Jurkat, Clone E6-1 (cell line): ENCODE data around the gene DNAH11.
"Not testable (repeated sequence)": the region's sequence is repeated elsewhere in the genome, so short reads cannot be mapped to it uniquely, and the experiment has no call there.

Experiments used
- DNase-seq: peaks from one replicate; pipeline ENCODE4 v3.0.0-alpha.2; 2011; ENCODE audit warnings: low read depth, low spot score
- H3K4me3 ChIP-seq: 2 replicates; pipeline ENCODE4 v1.5.1; 2011; ENCODE audit warnings: mild to moderate bottlenecking, low read length, control low read depth, moderate library complexity

Gene DNAH11

GRCh38 chr7:21671859-21672258, 129.0 kb downstream of the DNAH11 start:
- DNase-seq: no peak
- no peak overlapping the region for H3K4me3 ChIP-seq

GRCh38 chr7:21675255-21675654, 132.4 kb downstream of the DNAH11 start:
- no peak for DNase-seq
- H3K4me3 ChIP-seq: no peak overlapping the region

DNA sequence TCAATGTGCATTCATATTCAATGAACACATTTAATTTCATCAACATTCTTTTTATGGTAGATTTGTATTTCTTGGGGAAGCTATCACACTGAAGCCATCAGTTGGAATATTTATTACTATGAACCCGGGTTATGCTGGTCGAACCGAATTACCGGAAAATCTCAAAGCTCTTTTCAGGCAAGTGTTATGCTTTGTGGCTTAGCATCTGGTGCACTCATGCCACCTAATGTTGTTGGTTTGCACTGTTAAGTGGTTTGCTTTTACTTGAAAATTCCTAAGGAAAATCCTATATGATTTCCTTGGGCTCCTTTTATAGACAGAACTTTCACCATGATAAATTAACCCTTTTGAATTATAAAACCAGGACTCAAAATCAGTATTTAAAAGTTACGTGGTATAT, 147.9 kb downstream of the DNAH11 start:
- DNase-seq: no peak
- no peak overlapping the region for H3K4me3 ChIP-seq

DNA sequence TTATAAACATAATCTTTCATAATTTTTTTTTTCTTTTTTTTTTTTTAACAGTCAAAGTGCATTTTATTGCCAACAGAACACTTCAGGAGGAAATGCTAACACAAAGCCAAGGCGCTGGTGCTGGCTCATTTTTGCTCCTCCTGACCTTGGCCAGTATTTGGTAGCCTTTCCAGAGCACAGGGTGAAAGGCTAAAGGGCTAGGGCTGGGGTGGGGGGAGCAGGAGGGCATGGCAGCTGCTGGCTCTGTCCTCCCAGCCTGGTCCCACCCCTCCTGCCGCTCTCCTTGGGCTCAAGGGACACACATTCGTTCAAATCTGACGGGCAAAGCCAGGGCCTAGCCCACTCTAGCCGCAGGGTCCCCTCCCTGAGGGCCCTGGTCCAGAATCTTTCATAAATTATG, 148.3 kb downstream of the DNAH11 start:
- H3K4me3 ChIP-seq, DNase-seq: not testable (repeated sequence)

DNA sequence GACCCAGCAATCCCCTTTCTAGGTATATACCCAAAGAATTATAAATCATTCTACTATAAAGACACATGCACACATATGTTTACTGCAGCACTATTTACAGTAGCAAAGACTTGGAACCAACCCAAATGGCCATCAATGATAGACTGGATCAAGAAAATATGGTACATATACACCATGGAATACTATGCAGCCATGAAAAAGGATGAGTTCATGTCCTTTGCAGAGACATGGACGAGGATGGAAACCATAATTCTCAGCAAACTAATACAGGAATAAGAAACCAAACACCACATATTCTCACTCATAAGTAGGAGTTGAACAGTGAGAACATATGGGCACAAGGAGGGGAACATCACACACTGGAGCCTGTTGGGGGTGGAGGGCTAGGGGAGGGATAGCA, 157.7 kb downstream of the DNAH11 start:
- not testable (repeated sequence) for DNase-seq, H3K4me3 ChIP-seq

GRCh38 chr7:21702303-21702702, 159.5 kb downstream of the DNAH11 start:
- H3K4me3 ChIP-seq: no peak overlapping the region
- no peak for DNase-seq

DNA sequence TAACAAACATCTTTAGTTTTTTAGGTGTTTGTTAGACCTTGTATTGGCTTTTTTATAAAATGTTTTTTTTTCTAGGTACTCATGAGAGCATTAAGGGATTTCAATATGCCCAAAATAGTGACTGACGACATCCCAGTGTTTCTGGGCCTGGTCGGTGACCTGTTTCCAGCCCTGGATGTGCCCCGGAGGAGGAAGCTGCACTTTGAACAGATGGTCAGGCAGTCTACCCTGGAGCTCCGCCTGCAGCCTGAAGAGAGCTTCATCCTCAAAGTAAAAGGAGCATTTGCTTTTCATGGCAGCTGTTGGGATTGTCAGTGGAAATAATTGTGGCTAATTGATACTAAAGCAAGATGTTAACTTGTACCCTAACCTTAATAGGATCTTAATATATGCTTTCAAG, 161.5 kb downstream of the DNAH11 start:
- DNase-seq: no peak
- no peak overlapping the region for H3K4me3 ChIP-seq

GRCh38 chr7:21706131-21706530, 163.3 kb downstream of the DNAH11 start:
- H3K4me3 ChIP-seq: no peak overlapping the region
- DNase-seq: no peak

DNA sequence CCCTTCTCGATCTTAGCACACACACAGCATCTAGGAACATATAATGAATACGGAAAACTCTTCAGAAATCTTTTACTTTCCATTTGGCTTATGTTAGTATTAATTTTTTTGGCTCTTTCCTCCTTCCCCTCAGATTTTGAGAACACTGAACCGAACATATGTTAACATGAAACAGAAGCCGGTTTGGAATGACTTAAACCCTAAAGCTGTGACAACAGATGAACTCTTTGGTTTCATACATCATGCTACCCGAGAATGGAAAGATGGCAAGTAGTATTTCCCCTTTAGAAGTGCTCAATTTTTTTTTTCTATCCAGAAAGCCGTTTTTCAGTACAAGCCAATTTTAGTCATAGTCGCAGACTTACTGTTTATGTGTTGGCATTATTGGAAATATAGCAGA, 164.7 kb downstream of the DNAH11 start:
- DNase-seq: no peak
- no peak overlapping the region for H3K4me3 ChIP-seq

- DNase-seq: no peak
- no peak overlapping the region for H3K4me3 ChIP-seq
Measured at GRCh38 chr7:21708096-21708495, 165.3 kb downstream of the DNAH11 start.

DNA sequence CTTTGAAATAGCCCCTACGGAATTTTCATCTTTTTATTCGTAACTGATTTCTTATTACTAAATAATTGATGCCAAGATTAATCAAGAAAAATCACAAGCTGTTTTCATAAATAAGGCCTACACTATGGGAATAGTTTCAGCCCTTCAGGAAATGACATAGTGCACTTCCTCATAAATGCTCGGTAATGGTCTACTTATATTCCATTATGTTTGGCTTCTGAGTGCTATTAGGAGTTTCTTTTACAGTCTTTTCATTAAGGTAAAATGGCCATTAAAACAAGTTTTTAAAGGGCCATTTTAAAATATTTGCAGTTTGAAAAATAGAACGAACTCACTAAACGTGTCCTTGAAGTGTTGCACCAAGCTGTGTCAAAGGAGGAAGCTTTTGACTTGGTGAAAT, 174.5 kb downstream of the DNAH11 start:
- H3K4me3 ChIP-seq: no peak overlapping the region
- no peak for DNase-seq

GRCh38 chr7:21718391-21718790, 175.6 kb downstream of the DNAH11 start:
- H3K4me3 ChIP-seq: no peak overlapping the region
- no peak for DNase-seq

DNA sequence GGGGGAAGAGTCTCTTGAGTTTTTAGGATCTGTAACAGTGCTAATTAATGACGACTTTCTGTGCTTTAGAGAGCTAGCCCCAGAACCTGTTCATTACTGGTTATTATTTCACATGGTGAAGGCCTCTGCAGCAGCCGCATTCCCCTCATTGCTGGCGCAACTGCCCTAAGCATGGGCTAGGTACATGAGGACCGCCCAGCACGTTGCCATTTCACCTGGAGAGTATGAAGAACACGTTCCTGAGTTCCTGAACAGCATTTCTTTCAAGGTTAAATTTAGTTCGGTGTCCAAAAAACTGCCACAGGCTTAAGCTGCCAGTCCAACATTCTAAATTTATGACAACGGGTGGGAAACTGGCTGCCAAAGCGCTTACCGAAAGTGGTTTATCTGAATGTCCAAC, 177.0 kb downstream of the DNAH11 start:
- no peak for DNase-seq
- no peak overlapping the region for H3K4me3 ChIP-seq

GRCh38 chr7:21722371-21722770, 179.5 kb downstream of the DNAH11 start:
- H3K4me3 ChIP-seq: no peak overlapping the region
- DNase-seq: no peak

DNA sequence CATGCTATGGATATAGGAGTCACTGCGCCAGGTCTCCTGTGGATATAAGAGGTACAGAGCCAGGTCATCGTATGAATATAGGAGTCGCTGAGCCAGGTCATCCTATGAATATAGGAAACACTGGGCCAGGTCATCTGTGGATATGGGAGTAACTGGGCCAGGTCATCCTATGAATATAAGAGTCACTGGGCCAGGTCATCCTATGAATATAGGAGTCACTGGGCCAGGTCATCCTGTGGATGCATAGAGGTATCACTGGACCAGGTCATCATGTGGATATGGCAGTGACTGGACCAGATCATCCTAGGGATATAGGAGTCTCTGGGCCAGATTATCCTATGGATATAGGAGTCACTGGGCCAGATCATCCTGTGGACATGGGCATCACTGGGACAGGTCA, 181.7 kb downstream of the DNAH11 start:
- no peak for DNase-seq
- no peak overlapping the region for H3K4me3 ChIP-seq

- H3K4me3 ChIP-seq: no peak overlapping the region
- no peak for DNase-seq
Measured at GRCh38 chr7:21730399-21730798, 187.6 kb downstream of the DNAH11 start.

- no peak overlapping the region for H3K4me3 ChIP-seq
- DNase-seq: no peak
Measured at GRCh38 chr7:21731977-21732376, 189.1 kb downstream of the DNAH11 start.

DNA sequence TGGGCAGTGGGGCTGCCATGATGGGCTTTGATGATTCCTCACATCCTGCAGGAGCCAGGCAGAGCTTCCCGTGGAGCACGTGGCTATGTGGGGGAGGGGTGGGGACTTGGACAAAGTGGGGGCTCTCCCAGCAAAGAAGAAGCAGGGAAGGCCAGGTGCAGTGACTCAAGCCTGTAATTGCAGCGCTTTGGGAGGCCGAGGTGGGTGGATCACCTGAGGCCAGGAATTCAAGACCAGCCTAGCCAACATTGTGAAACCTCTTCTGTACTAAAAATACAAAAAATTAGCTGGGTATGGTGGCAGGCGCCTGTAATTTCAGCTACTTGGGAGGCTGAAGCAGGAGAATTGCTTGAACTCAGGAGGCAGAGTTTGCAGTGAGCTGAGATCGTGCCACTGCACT, 190.1 kb downstream of the DNAH11 start:
- H3K4me3 ChIP-seq, DNase-seq: not testable (repeated sequence)

DNA sequence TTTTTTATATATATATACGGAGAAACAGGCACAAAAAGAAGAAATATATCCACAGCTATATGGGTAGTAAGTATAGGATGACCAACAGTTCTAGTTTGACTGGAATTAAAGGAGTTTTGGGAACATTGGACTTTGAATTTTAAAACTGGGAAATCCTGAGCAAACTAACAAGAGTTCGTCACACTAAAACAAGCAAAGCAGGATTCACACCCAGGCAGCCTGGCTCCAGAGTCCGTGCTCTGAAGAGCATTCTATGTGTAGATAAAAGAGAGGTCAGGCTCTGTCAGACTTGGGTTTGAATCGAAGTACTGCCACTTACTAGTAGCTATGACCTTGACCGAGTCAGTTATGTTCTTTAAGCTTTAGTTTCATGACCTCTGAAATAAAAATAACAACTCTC, 191.0 kb downstream of the DNAH11 start:
- DNase-seq: no peak
- H3K4me3 ChIP-seq: no peak overlapping the region

DNA sequence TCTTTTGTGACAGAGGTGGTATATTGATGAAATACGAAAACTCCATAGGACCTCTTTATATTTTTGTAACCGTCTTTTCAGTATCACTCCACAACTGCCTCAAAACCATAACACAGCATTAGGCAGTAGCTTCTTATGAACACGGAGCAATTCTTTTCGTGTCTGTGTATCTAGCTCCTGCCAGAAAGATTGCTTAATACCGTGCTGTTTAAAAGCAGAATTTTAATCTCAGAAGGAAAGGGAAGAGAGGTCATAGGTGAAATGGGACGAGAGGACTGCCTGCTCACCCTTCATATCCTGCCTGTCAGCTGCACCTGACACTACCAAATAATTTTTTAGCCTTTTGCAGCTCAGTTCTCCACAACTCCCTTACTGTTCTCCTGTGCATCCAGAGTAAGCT, 200.7 kb downstream of the DNAH11 start:
- no peak overlapping the region for H3K4me3 ChIP-seq

DNA sequence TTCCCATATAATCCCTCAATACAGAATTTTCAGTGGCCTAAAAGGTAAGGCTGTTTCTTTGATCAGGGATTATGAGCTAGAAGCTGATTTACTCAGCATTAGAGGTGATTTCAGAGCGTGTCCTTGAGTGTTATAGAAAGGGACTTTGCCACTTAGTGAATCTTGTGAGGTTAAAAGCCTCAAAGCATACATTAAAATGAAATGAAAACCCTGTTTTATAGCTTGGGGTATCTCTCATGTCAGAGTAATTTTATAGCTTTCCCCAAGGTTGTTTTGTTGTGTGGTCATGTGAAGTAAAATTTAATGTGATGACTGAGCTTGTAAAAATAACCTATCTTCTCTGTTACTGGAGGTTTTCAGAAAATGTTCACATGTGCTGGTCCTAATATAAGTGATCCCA, 204.1 kb downstream of the DNAH11 start:
- DNase-seq: no peak
- no peak overlapping the region for H3K4me3 ChIP-seq

More for the DNA sequence above, 200.7 kb downstream of the DNAH11 start:
- DNase-seq: no peak

DNA sequence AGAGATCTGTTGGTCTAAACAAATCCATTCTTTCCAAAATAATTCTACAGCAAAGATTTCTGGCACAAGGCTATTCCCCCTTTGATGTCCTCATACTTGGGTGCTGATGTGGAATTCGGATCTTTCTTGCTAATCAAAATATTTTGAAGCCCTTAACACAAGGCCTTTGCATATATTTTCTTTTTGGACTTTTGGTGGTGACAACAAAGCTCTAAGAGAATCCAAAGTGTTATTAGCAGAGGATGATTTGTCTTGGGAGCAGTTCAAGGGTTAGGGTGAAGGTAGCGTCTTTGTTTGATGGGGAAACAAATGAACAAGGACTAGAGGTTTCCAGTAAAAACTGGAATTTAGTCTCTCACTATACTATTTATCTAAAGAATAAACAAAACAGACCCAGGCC, 205.0 kb downstream of the DNAH11 start:
- no peak overlapping the region for H3K4me3 ChIP-seq
- DNase-seq: no peak
